H1 (cell line): ENCODE measurements around the gene RABGGTA. TPM values are rescaled to one million over a fixed set of nuclear protein-coding genes. Genes with fewer than 3 reads are reported as not detected.

Source experiments
- CTCF ChIA-PET: fragments of 300-600 bp; sonication (Branson Sonifier 250); formaldehyde crosslinking; loops from one replicate; lab custom pipeline; 2021; ENCODE audit not compliant: partially characterized antibody; lab: Charles Lee
- POLR2A ChIA-PET: fragments of 300-600 bp; sonication (Branson Sonifier 250); formaldehyde crosslinking; loops from one replicate; lab custom pipeline; 2021; ENCODE audit warnings: inconsistent platforms; ENCODE audit not compliant: partially characterized antibody; lab: Charles Lee
- DNase-seq, 2 experiments: peaks; one replicate each; pipeline versions ENCODE4 v3.0.0 to v3.0.0-alpha.2; 2010 to 2022; ENCODE audit warnings: low spot score in 2 of 2, low read depth in 1 of 2, mixed read lengths in 1 of 2
- FAIRE-seq: peaks from 2 replicates; lab custom pipeline; 2011; peaks lifted over from hg19 to GRCh38; lab: Jason Lieb, UNC
- H2AFZ ChIP-seq: 2 replicates; pipeline ENCODE4 v1.8.1; 2012; ENCODE audit warnings: low read length, inconsistent platforms
- H2AK5ac ChIP-seq: 2 replicates; pipeline ENCODE4 v1.6.1; 2013; ENCODE audit warnings: low read depth, low read length
- H2BK120ac ChIP-seq: replicated peaks from 2 replicates; pipeline ENCODE3; 2013; ENCODE audit warnings: low read depth, low read length, inconsistent platforms
- H2BK12ac ChIP-seq: 2 replicates; pipeline ENCODE4 v1.6.1; 2013; ENCODE audit warnings: low read depth, low read length
- H2BK15ac ChIP-seq: 2 replicates; pipeline ENCODE4 v1.6.1; 2013; ENCODE audit warnings: low read length
- H2BK20ac ChIP-seq: 2 replicates; pipeline ENCODE4 v1.6.1; 2013; ENCODE audit warnings: low read length
- H2BK5ac ChIP-seq: 2 replicates; pipeline ENCODE4 v1.6.1; 2013; ENCODE audit warnings: low read depth, low read length
- H3K14ac ChIP-seq: 2 replicates; pipeline ENCODE4 v1.6.1; 2013; ENCODE audit warnings: inconsistent platforms; ENCODE audit not compliant: insufficient read length
- H3K18ac ChIP-seq: 2 replicates; pipeline ENCODE4 v1.6.1; 2013; ENCODE audit warnings: low read length; ENCODE audit errors: extremely low read depth
- H3K23ac ChIP-seq: 2 replicates; pipeline ENCODE4 v1.6.1; 2013; ENCODE audit warnings: inconsistent platforms; ENCODE audit not compliant: insufficient read length
- H3K23me2 ChIP-seq: 2 replicates; pipeline ENCODE4 v1.6.1; 2013; ENCODE audit warnings: low read depth, low read length
- H3K27ac ChIP-seq: 2 replicates; pipeline ENCODE4 v1.6.1; 2011; ENCODE audit warnings: low read depth, low read length, inconsistent platforms
- H3K27me3 ChIP-seq, 4 experiments: replicated peaks in 1 of 4; 1 replicate in 1 of 4; 2 replicates in 3 of 4; pipeline versions ENCODE4 v1.6.1 to v1.8.1; 2011 to 2013; ENCODE audit warnings: low read length in 3 of 4, mild to moderate bottlenecking in 3 of 4, inconsistent platforms in 2 of 4, mixed read lengths in 2 of 4, moderate library complexity in 1 of 4; ENCODE audit not compliant: control insufficient read depth in 3 of 4, insufficient read depth in 3 of 4; ENCODE audit errors: extremely low read depth in 1 of 4
- H3K36me3 ChIP-seq, 4 experiments: 2 replicates each; pipeline versions ENCODE4 v1.6.1 to v1.8.1; 2011 to 2013; ENCODE audit warnings: mild to moderate bottlenecking in 4 of 4, low read length in 3 of 4, moderate library complexity in 2 of 4, control low read depth in 1 of 4, inconsistent platforms in 1 of 4; ENCODE audit not compliant: insufficient read depth in 4 of 4, control insufficient read depth in 2 of 4
- H3K4ac ChIP-seq: replicated peaks from 2 replicates; pipeline ENCODE3; 2013; ENCODE audit warnings: low read length, low read depth, mixed read lengths, inconsistent platforms; ENCODE audit not compliant: insufficient read length
- H3K4me1 ChIP-seq, 4 experiments: replicated peaks in 1 of 4; 1 replicate in 1 of 4; 2 replicates in 3 of 4; pipeline versions ENCODE4 v1.6.1 to v1.8.1; 2011 to 2013; ENCODE audit warnings: low read length in 3 of 4, inconsistent platforms in 2 of 4, mixed read lengths in 1 of 4; ENCODE audit not compliant: insufficient read depth in 4 of 4, control insufficient read depth in 3 of 4
- H3K4me2 ChIP-seq, 2 experiments: 2 replicates each; pipeline versions ENCODE4 v1.6.1 to v1.8.1; 2011 to 2013; ENCODE audit warnings: low read depth in 2 of 2, low read length in 2 of 2, control low read depth in 1 of 2, inconsistent platforms in 1 of 2, mild to moderate bottlenecking in 1 of 2; ENCODE audit not compliant: insufficient read depth in 1 of 2
- H3K4me3 ChIP-seq, 4 experiments: fragments of 200-600, 300-600 bp in 1 of 4; sonication (generic), shearing (Covaris generic), sonication (Bioruptor Twin) in 1 of 4; 2 replicates each; pipeline versions ENCODE4 v1.5.1 to v1.8.1; 2011 to 2016; ENCODE audit warnings: low read length in 4 of 4, low read depth in 3 of 4, control low read depth in 2 of 4, inconsistent platforms in 2 of 4, mild to moderate bottlenecking in 2 of 4, mixed read lengths in 1 of 4, moderate library complexity in 1 of 4; ENCODE audit not compliant: insufficient read depth in 2 of 4; ENCODE audit errors: extremely low read depth in 1 of 4
- H3K56ac ChIP-seq: replicated peaks from 2 replicates; pipeline ENCODE3; 2013; ENCODE audit warnings: low read depth, mild to moderate bottlenecking, mixed read lengths, low read length, inconsistent platforms; ENCODE audit not compliant: insufficient read length
- H3K79me1 ChIP-seq: 2 replicates; pipeline ENCODE4 v1.6.1; 2013; ENCODE audit warnings: low read depth, low read length, control low read depth
- H3K79me2 ChIP-seq, 2 experiments: 2 replicates each; pipeline versions ENCODE4 v1.6.1 to v1.8.1; 2012 to 2013; ENCODE audit warnings: low read length in 2 of 2, mild to moderate bottlenecking in 2 of 2, inconsistent platforms in 1 of 2; ENCODE audit not compliant: insufficient read depth in 2 of 2, control insufficient read depth in 1 of 2
- H3K9ac ChIP-seq, 4 experiments: replicated peaks in 1 of 4; 1 replicate in 1 of 4; 2 replicates in 3 of 4; pipeline versions ENCODE4 v1.6.1 to v1.8.1; 2011 to 2013; ENCODE audit warnings: low read depth in 3 of 4, low read length in 3 of 4, control low read depth in 2 of 4, mild to moderate bottlenecking in 2 of 4, moderate library complexity in 2 of 4, inconsistent platforms in 1 of 4; ENCODE audit errors: extremely low read depth in 1 of 4
- H3K9me3 ChIP-seq, 2 experiments: 2 replicates each; pipeline versions ENCODE4 v1.6.1 to v1.8.1; 2012 to 2013; ENCODE audit warnings: mild to moderate bottlenecking in 2 of 2, moderate library complexity in 2 of 2, control low read depth in 1 of 2, inconsistent platforms in 1 of 2, low read depth in 1 of 2, low read length in 1 of 2, mixed read lengths in 1 of 2; ENCODE audit not compliant: insufficient read depth in 2 of 2
- H4K20me1 ChIP-seq, 2 experiments: replicated peaks in 1 of 2; 2 replicates each; pipeline versions ENCODE3 to v1.8.1; 2011 to 2013; ENCODE audit warnings: inconsistent platforms in 2 of 2, low read length in 2 of 2, mild to moderate bottlenecking in 1 of 2; ENCODE audit not compliant: insufficient read depth in 2 of 2, control insufficient read depth in 1 of 2
- H4K5ac ChIP-seq: 2 replicates; pipeline ENCODE4 v1.6.1; 2013; ENCODE audit warnings: low read length, low read depth, mixed read lengths, inconsistent platforms; ENCODE audit not compliant: insufficient read length
- H4K8ac ChIP-seq: 2 replicates; pipeline ENCODE4 v1.8.0; 2013; ENCODE audit warnings: mild to moderate bottlenecking, moderate library complexity, low read length, inconsistent platforms; ENCODE audit not compliant: insufficient read depth; ENCODE audit errors: extremely low read depth
- H4K91ac ChIP-seq: replicated peaks from 2 replicates; pipeline ENCODE3; 2013; ENCODE audit warnings: low read length, mixed read lengths, inconsistent platforms; ENCODE audit not compliant: insufficient read length
- ATF2 ChIP-seq: IDR thresholded peaks from 2 replicates; pipeline ENCODE4 v1.6.1; 2012; ENCODE audit warnings: low read length, inconsistent platforms
- EZH2 ChIP-seq: fragments of 200-600 bp; sonication (generic); IDR thresholded peaks from 2 replicates; pipeline ENCODE4 v1.7.1; 2012; ENCODE audit warnings: low read depth, mild to moderate bottlenecking, moderate library complexity, low read length, inconsistent platforms; ENCODE audit not compliant: severe bottlenecking
- GABPA ChIP-seq: IDR thresholded peaks from 2 replicates; pipeline ENCODE4 v1.6.1; 2011; ENCODE audit warnings: mild to moderate bottlenecking, low read length, moderate library complexity, borderline replicate concordance; ENCODE audit not compliant: insufficient read depth
- NANOG ChIP-seq: IDR thresholded peaks from 2 replicates; pipeline ENCODE4 v1.6.1; 2011; ENCODE audit warnings: low read length, low read depth, mild to moderate bottlenecking, inconsistent platforms; ENCODE audit not compliant: insufficient read depth, poor library complexity, severe bottlenecking
- POLR2A ChIP-seq, 2 experiments: IDR thresholded peaks; 1 replicate in 1 of 2; 2 replicates in 1 of 2; pipeline ENCODE4 v1.6.1; 2011; ENCODE audit warnings: low read depth in 2 of 2, low read length in 2 of 2, mild to moderate bottlenecking in 2 of 2; ENCODE audit errors: control extremely low read depth in 1 of 2
- SIRT6 ChIP-seq: IDR thresholded peaks from one replicate; pipeline ENCODE4 v1.7.1; 2012; ENCODE audit warnings: low read length, inconsistent platforms
- TBP ChIP-seq: IDR thresholded peaks from 2 replicates; pipeline ENCODE4 v1.6.1; 2011; ENCODE audit warnings: low read depth, low read length, improper control_type of control experiment
- USF2 ChIP-seq: IDR thresholded peaks from 2 replicates; pipeline ENCODE4 v1.6.1; 2011; ENCODE audit warnings: low read length, improper control_type of control experiment
- WGBS, 2 experiments: shearing (Covaris generic) in 1 of 2; methylation state at CpG; one replicate each; pipeline versions ENCODE4 v1.1.6 to v1.1.7; 2013 to 2015; ENCODE audit warnings: low lambda C conversion rate in 2 of 2, mixed read lengths in 2 of 2, inconsistent platforms in 1 of 2, low coverage in 1 of 2, missing lambda C conversion rate in 1 of 2; ENCODE audit not compliant: insufficient replicate concordance in 2 of 2, insufficient coverage in 1 of 2, insufficient read length in 1 of 2; ENCODE audit errors: extremely low coverage in 1 of 2, missing lambda C conversion rate in 1 of 2; 5-methylcytosine and 5-hydroxymethylcytosine counted together
- polyA plus RNA-seq, 7 experiments: library from polyadenylated mRNA; depleted of rRNA in 3 of 7; stranded (reverse) in 5 of 7; unstranded in 2 of 7; fragments of >200 nt in 5 of 7; fragments of 200-250 nt in 2 of 7; gene quantifications; 1 replicate in 5 of 7; 2 replicates in 1 of 7; 4 replicates in 1 of 7; pipeline versions ENCODE4 v1.2.1 to v1.2.3, GENCODE V29; 2011 to 2013; ENCODE audit warnings: missing spikeins in 2 of 7, mixed read lengths in 2 of 7
- total RNA-seq: library from RNA; stranded (reverse); fragmentation: NEBNext Ultra II Directional; extraction: Animal tissue kit (Norgen Biotek cat#: 25700); gene quantifications from 2 replicates; pipeline ENCODE4 v1.2.1, GENCODE V29; 2021

Gene RABGGTA
- total and polyA plus RNA-seq, 2 of the 8 experiments (the other 6 are each of a cell fraction or from before 2014, with no cell fraction given): 16.0 to 49.8 TPM

GRCh38 chr14:24235804-24236688, 35.4 kb downstream of the RABGGTA start:
- H3K79me2 ChIP-seq: peaks cover under 1 to 22% of the 10 kb centered on the region in 2 experiments; a peak in 3 of 4 replicates
- 86% methylated on average over 5 of the region's 5 CpGs; no CpG with 5 or more reads in 1 of the 2 experiments for WGBS, 2 experiments
- TF ChIP-seq TBP (no peak), SIRT6 (no peak), GABPA (no peak), POLR2A (IDR thresholded peaks at IDR 0.05; ENCODE audit: control extremely low read depth in 1 of 2, low read depth in 2 of 2, low read length in 2 of 2) (no peak), USF2 (no peak), ATF2 (no peak), EZH2 (no peak), NANOG (no peak)

More at GRCh38 chr14:24235804-24236688, 35.4 kb downstream of the RABGGTA start:
- FAIRE-seq (no peak), DNase-seq (no peak)
- Histone ChIP-seq H3K56ac (no peak overlapping the region), H3K79me1 (no peaks in the 10 kb centered on the region; the same call in none of the 2 replicates), H2BK5ac (no peak overlapping the region), H3K9ac (no peak overlapping the region; a peak in 1 of 7 replicates), H3K23me2 (peaks cover 11% of the 10 kb centered on the region), H4K5ac (no peak overlapping the region), H3K4me2 (no peak overlapping the region), H3K9me3 (no peaks in the 10 kb centered on the region), H3K23ac (no peak overlapping the region), H3K18ac (no peak overlapping the region), H3K14ac (no peak overlapping the region), H2BK15ac (no peak overlapping the region), H2BK20ac (no peak overlapping the region), H3K4ac (no peak overlapping the region), H3K4me1 (peaks cover 2 to 14% (median 4%) of the 10 kb centered on the region in 4 experiments; a peak in 5 of 7 replicates), H3K27ac (no peak overlapping the region), H2BK12ac (no peak overlapping the region), H3K27me3 (no peaks in the 10 kb centered on the region; a peak in 1 of 7 replicates), H2BK120ac (no peak overlapping the region), H2AK5ac (no peak overlapping the region), H4K20me1 (peaks cover 3 to 14% of the 10 kb centered on the region in 2 experiments), H3K4me3 (no peak overlapping the region), H2AFZ (no peak overlapping the region), H3K36me3 (peaks cover 18 to 58% (median 48%) of the 10 kb centered on the region in 4 experiments), H4K91ac (no peak overlapping the region), H4K8ac (no peak overlapping the region)
- POLR2A ChIA-PET: interaction anchor here (0.7 to 5.1 kb wide), 8 partner anchors 10 to 1141 kb away, joined by 3 to 19 read pairs (median 4); partner anchors contain the start of genes ACIN1, C14orf119, MDP1 and RABGGTA
- CTCF ChIA-PET: interaction anchor here (1.3 to 1.9 kb wide), 6 partner anchors 20 to 96 kb away, joined by 3 to 8 read pairs (median 6); partner anchors contain the start of gene MDP1
